GM19025 (cell line): ENCODE results near the gene EGFR.

Source experiments
- ATAC-seq: cut with Tn5 transposase; IDR thresholded peaks from one replicate; pipeline ENCODE4 v1.9.1; 2021; ENCODE audit warnings: mild to moderate bottlenecking, low read depth, moderate library complexity; ENCODE audit not compliant: unreplicated experiment

EGFR gene

GRCh38 chr7:55235801-55236200 lies 217.0 kb downstream of the EGFR start:
- no peak for ATAC-seq

DNA sequence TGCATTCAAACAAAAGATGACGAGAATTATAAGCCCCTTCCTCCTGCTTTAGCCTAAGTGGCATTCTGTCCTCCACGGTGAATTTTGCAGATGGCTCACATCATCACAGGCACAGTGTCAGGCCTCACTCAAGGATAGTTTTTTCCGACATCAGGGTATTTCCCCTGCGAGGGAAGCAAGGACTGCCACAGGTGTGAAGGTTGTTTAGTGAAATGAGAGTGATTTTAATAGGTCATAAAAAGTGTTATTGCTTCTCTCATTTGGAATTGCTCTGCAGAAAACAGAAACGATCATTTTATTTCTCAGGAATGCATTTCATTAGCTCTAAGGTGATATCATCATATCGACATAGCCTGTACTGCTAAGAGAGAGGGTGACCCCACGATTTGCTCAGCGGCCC lies 217.7 kb downstream of the EGFR start:
- ATAC-seq, result no peak

GRCh38 chr7:55237156-55237893 lies 218.5 kb downstream of the EGFR start:
- ATAC-seq, result no peak

GRCh38 chr7:55239406-55239805 lies 220.6 kb downstream of the EGFR start:
- ATAC-seq, result no peak

- ATAC-seq, result no peak
These were observed 221.8 kb downstream of the EGFR start for GRCh38 chr7:55240418-55241142.

GRCh38 chr7:55241958-55242357 lies 223.1 kb downstream of the EGFR start:
- ATAC-seq, result no peak

DNA sequence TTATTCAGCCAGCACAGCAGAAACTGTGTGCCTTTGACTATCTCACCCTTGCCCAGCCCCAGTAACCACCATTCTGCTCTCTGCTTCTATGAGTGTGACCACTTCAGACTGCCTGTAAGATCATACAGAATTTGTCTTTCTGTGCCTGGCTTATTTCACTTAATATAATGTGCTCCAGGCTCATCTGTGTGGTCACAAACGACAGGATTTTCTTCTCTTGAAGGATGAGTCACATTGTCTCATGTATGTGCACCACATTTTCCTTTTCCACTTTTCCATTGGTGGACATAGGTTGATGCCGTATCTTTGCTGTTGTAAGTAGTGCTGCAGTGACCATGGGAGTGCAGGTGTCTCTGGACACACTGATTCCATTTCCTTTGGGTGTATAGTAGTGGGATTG lies 223.8 kb downstream of the EGFR start:
- ATAC-seq, result no peak

DNA sequence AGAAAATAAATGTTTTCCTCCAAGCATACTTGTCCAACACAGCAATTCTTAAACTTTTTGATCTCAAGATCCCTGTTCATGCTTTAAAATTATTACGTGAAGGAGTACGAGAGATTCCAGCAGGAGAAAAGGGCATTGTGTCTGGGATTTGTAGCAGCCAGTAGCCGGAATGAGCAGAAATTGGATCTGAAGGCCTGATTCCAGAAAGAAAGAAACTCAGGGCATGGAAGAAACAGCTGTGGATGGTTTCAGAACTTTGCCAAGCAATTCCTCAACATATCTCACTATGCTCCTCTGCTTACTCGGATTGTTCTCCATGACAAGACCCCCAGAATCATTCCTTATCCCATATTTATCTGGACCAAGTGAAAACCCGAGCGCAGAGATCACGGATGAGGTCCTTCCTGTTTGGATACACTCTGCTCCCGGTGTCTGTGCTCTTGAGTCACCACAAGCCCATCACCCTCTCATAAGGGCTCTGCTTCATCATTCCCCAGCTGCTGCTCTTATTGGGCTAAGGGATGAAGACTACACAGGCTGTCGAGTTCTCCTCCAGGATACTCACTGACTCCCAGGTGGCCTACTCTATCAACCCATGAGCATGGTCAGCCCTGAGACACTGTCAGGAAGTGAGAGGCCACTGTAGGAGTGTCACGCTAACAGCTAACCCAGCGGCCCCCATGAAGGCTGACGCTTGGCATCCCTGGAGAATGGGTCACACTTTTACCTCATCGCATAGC lies 225.4 kb downstream of the EGFR start:
- ATAC-seq, result no peak

DNA sequence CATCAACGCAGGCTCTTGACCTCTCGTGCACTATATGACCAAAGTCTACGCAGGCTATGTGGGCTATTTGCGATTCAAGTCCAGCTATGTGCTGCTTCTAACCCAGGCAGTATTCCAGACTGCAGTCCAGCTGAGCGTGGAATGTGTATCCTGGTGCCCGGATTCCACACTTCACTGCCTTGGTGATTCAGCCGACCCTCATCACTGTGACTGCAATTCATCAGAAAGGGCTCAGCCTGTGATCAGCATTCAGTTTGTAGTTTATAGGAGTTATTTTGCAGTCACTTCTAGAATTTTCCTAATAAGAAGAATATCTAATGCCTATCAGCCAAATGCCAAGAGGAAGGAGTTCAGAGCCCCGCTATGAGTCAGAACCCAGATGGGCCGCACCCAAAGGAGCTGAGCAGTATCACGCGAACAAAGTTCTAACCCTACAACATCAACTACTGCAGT lies 226.5 kb downstream of the EGFR start:
- no peak for ATAC-seq

DNA sequence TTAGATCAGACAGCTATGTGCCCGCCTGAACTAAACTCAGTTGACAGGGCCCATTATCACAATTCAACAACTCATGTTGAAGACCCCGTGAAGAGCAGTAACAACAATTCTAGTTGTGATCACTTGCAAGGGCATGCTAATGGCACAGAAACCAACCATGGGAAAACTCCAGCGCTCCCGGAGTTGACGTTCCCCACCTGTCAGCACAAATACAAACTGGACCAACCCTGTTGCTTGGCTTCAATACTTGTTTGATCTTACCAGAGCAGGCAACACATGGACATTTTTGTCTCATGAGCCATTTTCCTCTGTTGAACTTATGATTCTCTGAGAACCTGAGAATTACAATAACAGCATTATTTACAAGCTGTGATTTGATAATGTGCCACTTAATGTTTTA lies 227.4 kb downstream of the EGFR start:
- no peak for ATAC-seq

GRCh38 chr7:55247428-55247827 lies 228.6 kb downstream of the EGFR start:
- ATAC-seq, result no peak

- no peak for ATAC-seq
These were observed 229.7 kb downstream of the EGFR start for GRCh38 chr7:55248526-55248925.

- ATAC-seq, result no peak
These were observed 230.5 kb downstream of the EGFR start for GRCh38 chr7:55249332-55249731.

GRCh38 chr7:55250313-55250712 lies 231.5 kb downstream of the EGFR start:
- no peak for ATAC-seq

DNA sequence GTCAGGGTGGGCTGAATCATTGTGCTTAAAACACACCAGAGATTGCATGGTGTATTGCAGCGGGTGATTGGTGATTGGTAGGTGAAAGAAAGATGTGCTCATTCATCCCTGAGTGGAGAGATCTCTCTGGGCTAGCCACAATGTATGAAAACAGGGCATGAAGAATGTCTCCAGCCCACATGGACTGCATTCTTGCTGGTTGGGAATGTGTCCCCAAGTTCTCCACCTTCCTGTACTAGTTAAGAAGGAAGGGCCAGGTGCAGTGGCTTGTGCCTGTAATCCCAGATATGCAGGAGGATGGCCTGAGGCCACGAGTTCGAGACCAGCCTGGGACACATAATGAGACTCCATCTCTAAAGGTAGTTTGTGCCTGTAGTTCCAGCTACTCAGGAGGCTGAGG lies 232.5 kb downstream of the EGFR start:
- ATAC-seq, result no peak

DNA sequence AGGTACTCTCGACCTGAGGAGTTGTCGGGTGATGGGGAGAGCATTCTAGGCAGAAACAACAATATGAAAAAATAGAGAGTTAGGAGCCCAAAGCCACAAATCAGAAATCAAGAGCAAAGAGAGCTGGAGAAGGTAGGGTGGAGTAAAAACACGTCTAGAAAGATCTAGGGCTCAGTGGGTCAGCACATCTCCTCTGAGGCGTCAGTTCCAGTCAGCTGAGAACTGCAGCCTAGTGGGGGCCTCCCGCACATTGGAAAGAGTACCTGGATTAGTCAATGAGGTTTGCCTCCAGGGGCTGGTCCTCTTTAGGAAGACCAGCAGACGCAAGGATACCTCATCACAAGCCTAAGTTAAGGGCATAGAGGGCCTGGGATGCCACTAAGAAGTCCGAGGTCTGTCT lies 233.1 kb downstream of the EGFR start:
- no peak for ATAC-seq

- ATAC-seq, result no peak
These were observed 233.6 kb downstream of the EGFR start for GRCh38 chr7:55252386-55252785.

DNA sequence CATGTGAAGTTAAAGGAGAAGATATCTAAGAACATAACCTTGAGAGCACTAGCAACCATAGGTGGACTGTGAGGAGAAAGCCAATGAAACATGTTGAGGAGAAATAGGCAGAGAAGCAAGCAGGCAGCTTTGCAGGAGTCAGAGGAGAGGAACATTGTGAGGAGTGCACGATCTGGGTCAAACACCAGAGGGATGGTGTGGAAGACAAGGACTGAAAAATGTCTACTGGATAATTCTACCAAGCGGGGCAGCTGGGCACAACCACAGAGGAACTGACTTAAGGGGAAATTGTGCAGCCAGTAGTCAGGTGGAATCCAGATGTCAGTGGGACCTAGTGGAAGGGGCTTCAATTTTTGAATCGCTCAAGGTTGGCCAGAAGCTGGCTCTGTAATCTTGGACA lies 234.4 kb downstream of the EGFR start:
- ATAC-seq, result no peak

DNA sequence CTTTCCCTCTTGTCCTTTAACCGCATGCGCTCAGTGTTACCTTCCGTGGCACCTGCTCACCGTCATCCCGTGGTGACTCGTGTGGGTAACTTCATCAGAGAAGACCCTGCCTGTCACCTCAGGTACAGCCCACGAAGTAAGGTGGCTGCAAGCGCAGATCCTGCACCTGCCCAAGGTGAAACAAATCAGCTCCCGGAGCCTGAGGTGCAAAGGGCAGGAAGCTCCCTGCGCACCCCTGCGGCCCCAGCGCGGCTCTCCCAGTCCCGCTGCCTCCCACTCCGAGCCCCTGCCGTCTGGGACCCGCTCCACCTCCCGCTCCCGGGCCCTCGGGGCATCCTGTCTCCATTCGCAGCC lies 235.4 kb downstream of the EGFR start:
- ATAC-seq, result no peak

- ATAC-seq, result peak; percentile 65
These were observed 236.0 kb downstream of the EGFR start for GRCh38 chr7:55254596-55255495.
